Uterus (tissue), 4 donors: Measurements from ENCODE around the gene ZNF609. TPM values are rescaled to one million over a fixed set of nuclear protein-coding genes. Genes with fewer than 3 reads are reported as not detected.

Experiments
- DNase-seq, 2 donors: peaks; one replicate each; pipeline ENCODE4 v3.0.0-alpha.2; 2019 to 2020
- H3K27ac ChIP-seq, 2 donors: fragments of 200-600 bp; sonication (generic); 1 replicate in 1 of 2; 2 replicates in 1 of 2; pipeline ENCODE4 v1.5.1; 2016 to 2018
- H3K27me3 ChIP-seq, 2 donors: fragments of 200-600 bp; sonication (generic); one replicate each; pipeline ENCODE4 v1.5.1; 2018 to 2019; ENCODE audit warnings: control low read depth in 1 of 2
- H3K36me3 ChIP-seq, 2 donors: fragments of 200-600 bp; sonication (generic); one replicate each; pipeline ENCODE4 v1.5.1; 2019; ENCODE audit warnings: control low read depth in 1 of 2
- H3K4me1 ChIP-seq, 2 donors: fragments of 200-600 bp; sonication (generic); one replicate each; pipeline ENCODE4 v1.5.1; 2018 to 2019; ENCODE audit warnings: control low read depth in 1 of 2
- H3K4me3 ChIP-seq, 2 donors: fragments of 200-600 bp; sonication (generic); 1 replicate in 1 of 2; 2 replicates in 1 of 2; pipeline ENCODE4 v1.5.1; 2018 to 2019; ENCODE audit warnings: mild to moderate bottlenecking in 1 of 2
- H3K9me3 ChIP-seq, 2 donors: fragments of 200-600 bp; sonication (generic); one replicate each; pipeline ENCODE4 v1.5.1; 2019; ENCODE audit warnings: control low read depth in 1 of 2
- CTCF ChIP-seq, 4 experiments: fragments of 200-600 bp in 2 of 4; fragments of 450-650 bp in 2 of 4; sonication (generic) in 2 of 4; IDR thresholded peaks; one replicate each; pipeline ENCODE4 v1.5.1; 2016 to 2019; ENCODE audit warnings: antibody characterized with exemption in 4 of 4, mild to moderate bottlenecking in 2 of 4, moderate library complexity in 1 of 4
- POLR2A ChIP-seq, 2 donors: fragments of 450-650 bp; IDR thresholded peaks; one replicate each; pipeline ENCODE4 v1.6.1; 2016; ENCODE audit warnings: antibody characterized with exemption in 2 of 2, mild to moderate bottlenecking in 1 of 2, moderate library complexity in 1 of 2
- intact Hi-C: fragments of 100-400 bp; cut with DNase I; formaldehyde crosslinking; loops from one replicate; pipeline ENCODE4 v1.15.1; 2023; ENCODE audit warnings: low total_unique reads
- total RNA-seq, 4 donors: library from RNA; depleted of rRNA in 3 of 4; stranded (reverse); fragments of >200 nt in 3 of 4; gene quantifications; one replicate each; pipeline versions ENCODE4 v1.1.0 to v1.2.4, GENCODE V29; 2014 to 2023
- donor health status: DM: yes; HTN: yes; CAD: no.

The ZNF609 gene
- total RNA-seq, 4 donors from 2014 or later, result 12.4 to 59.6 (median 26.1) TPM

GRCh38 chr15:64701482-64702184 is 241.3 kb downstream of the ZNF609 start:
- H3K36me3 ChIP-seq, result no peaks in the 10 kb centered on the region
- no peaks in the 10 kb centered on the region for H3K9me3 ChIP-seq
- TF ChIP-seq POLR2A (IDR thresholded peaks at IDR 0.05) (no peak), CTCF (IDR thresholded peaks at IDR 0.05) (no peak)
- H3K27me3 ChIP-seq, result no peaks in the 10 kb centered on the region
- no peak for DNase-seq
- intact Hi-C loops, result no loop called here
- H3K4me1 ChIP-seq, result peaks cover 5 to 22% of the 10 kb centered on the region in 2 donors
- peak overlapping the region; percentile 86 to 97 for H3K27ac ChIP-seq
- peak overlapping the region; percentile 65 to 86 for H3K4me3 ChIP-seq

DNA sequence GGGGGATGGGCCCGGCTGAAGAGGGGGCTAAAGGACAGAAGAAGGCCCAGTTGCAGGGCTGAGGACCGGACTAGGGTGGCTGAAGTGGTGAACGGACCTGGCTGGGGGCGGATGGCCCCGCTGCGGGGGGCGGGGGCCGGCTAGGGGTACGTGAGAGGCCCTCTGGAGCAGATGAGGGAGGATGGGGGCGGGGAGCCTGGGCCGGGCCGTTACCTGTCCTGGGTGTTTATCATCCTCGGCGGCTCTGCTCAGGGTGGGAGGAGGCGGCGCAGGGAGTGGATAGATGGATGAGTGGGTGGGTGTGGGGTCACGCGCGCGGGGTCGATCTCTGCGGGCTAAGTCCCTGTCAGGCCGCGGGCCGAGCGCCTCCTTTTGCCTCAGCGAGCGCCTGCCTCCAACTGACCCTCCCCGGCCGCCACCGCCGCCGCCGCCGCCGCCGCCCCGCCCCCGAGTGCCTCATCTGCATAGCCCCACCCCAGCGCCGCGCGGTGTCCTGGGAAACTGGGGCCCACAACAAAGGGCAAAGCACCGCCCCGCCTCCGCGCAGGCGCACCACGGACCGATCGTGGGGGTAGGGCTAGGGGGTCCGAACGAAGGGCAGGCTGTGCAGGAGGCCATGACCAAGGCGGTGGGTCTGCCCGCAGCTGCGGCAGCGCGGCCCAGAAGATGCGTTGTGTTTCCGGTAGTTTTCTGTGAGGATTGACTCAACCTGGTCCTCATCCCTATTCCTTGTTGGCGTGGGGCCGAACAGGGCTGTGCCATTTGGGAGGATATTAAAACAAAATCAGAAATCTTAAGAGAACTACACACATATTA is 242.6 kb downstream of the ZNF609 start:
- Histone ChIP-seq H3K4me1 (peaks cover 5 to 22% of the 10 kb centered on the region in 2 donors), H3K27me3 (no peaks in the 10 kb centered on the region), H3K36me3 (no peaks in the 10 kb centered on the region), H3K27ac (peak overlapping the region; percentile 86 to 97), H3K9me3 (no peaks in the 10 kb centered on the region), H3K4me3 (peak overlapping the region; percentile 65 to 86)
- DNase-seq, result peak; percentile 96
- intact Hi-C loops, result no loop called here
- TF ChIP-seq POLR2A (IDR thresholded peaks at IDR 0.05), result peak; percentile 57 to 70
- no peak for TF ChIP-seq CTCF (IDR thresholded peaks at IDR 0.05)

DNA sequence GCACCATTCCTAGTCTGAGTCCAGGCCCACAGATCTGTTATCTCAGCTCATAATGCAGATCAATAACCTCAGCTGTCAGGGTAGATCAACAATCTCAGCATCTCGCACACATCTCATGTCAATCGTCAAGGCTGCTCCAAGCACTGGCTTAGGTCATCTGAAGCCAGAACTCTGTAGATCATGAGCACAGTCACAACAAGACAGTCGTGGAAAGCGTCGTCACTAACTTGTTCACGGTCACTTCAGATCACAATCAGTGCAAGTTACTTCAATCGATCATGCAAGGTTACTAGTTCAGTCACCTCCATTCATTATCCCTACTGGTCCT is 243.2 kb downstream of the ZNF609 start:
- no peaks in the 10 kb centered on the region for H3K9me3 ChIP-seq
- H3K27me3 ChIP-seq, result no peaks in the 10 kb centered on the region
- peaks cover 5 to 22% of the 10 kb centered on the region in 2 donors for H3K4me1 ChIP-seq
- H3K36me3 ChIP-seq, result no peaks in the 10 kb centered on the region
- peak overlapping the region; percentile 65 to 86 for H3K4me3 ChIP-seq
- H3K27ac ChIP-seq, result peak overlapping the region; percentile 86 to 97
- DNase-seq, result no peak
- intact Hi-C loops, result no loop called here
- TF ChIP-seq CTCF (IDR thresholded peaks at IDR 0.05), result no peak
- no peak for TF ChIP-seq POLR2A (IDR thresholded peaks at IDR 0.05)

DNA sequence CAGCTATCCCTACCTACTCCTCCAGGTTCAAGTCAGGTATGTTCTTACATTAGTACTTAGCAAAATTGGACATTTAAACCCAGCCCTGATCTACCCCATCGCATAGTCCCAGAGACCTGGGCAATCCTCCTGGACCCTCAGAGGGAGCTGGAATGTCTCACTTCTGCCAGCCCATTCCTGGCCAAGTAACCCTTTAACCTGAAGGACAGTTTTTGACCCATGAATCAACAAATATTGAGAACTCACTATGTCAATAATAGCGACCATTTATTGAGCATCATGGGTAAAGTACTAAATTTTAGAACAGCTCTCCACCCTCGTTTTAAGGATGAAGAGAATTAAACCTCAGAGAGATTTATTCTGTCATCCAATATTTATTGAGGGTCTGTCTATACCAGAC is 244.6 kb downstream of the ZNF609 start:
- H3K9me3 ChIP-seq, result no peaks in the 10 kb centered on the region
- no peaks in the 10 kb centered on the region for H3K36me3 ChIP-seq
- no peak for DNase-seq
- H3K4me1 ChIP-seq, result peaks cover 0 to 19% of the 10 kb centered on the region in 2 donors
- H3K27ac ChIP-seq, result no peak overlapping the region
- TF ChIP-seq POLR2A (IDR thresholded peaks at IDR 0.05), result no peak
- intact Hi-C loops, result no loop called here
- H3K4me3 ChIP-seq, result no peak overlapping the region
- no peaks in the 10 kb centered on the region for H3K27me3 ChIP-seq

DNA sequence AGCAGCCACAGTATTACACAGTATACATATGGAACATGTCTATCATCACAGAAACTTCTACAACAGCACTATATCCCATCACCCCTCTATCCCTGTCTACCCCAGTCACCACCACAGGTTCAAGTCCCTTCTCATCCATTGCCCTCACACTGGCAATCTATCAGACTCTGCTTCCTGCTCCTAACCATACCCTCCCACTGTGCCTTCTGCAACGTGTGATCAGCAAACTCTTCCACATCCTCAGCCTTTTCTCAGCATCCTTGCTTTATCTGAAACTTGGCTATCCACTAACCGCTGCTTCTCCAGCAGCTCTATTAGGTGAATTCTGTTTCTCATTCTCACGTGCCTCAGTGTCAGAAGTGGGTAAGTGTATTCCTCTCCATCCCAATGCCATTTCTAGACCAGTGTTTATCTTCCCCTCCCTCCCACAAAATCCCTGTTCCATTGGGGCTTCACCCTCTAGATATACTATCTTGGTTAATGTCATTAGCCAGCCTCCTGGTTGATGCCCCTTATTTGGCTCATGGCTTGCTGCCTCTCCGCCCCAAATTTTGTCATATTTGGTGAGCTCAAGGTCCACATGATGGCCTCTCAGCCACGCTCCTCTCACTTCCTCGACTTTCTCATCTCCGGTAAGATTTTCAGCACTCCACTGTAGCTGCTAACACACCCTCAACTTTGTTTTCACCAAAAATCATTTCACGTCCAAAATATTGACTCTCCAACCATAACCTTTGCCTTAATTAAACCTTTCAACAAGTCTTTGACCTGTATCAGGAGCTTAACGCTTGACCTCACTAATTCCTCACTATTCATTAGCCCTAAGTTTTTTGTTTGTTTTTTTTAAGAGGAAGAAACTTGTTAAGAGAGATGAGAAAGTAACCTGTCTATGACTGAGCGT is 245.9 kb downstream of the ZNF609 start:
- intact Hi-C loops, result no loop called here
- no peaks in the 10 kb centered on the region for H3K27me3 ChIP-seq
- TF ChIP-seq CTCF (IDR thresholded peaks at IDR 0.05), result no peak
- no peak for TF ChIP-seq POLR2A (IDR thresholded peaks at IDR 0.05)
- no peaks in the 10 kb centered on the region for H3K9me3 ChIP-seq
- peaks cover 0 to 8% of the 10 kb centered on the region in 2 donors for H3K4me1 ChIP-seq
- no peak overlapping the region for H3K27ac ChIP-seq
- DNase-seq, result no peak
- H3K4me3 ChIP-seq, result no peak overlapping the region
- no peaks in the 10 kb centered on the region for H3K36me3 ChIP-seq
